CD4-positive, CD25-positive, alpha-beta regulatory T cell (primary cell): ENCODE data around the gene PROB1. TPM values are rescaled to one million over a fixed set of nuclear protein-coding genes. Genes with fewer than 3 reads are reported as not detected.

Experiments
- polyA plus RNA-seq, 4 donors: library from polyadenylated mRNA; unstranded; fragments of 300-500 nt; fragmentation: Illumina TruSeq; gene quantifications; one replicate each; pipeline ENCODE4 v1.2.3, GENCODE V29; 2021
- total RNA-seq: library from RNA; stranded (reverse); gene quantifications from one replicate; pipeline ENCODE4 v1.2.3, GENCODE V29; 2022

The PROB1 gene
- total and polyA plus RNA-seq, 5 donors from 2014 or later = 0.25 to 1.2 (median 0.67) TPM

Other genes starting within 250 kb of the PROB1 start
- 12.3 TPM for gene SIL1, start 196.7 kb downstream of the PROB1 start, total RNA-seq
- 10 to 100 TPM in 3 of 4 donors, 1 to 10 TPM in 1; 9.8 to 12.3 (median 11.0) TPM for gene SIL1, start 196.7 kb downstream of the PROB1 start, polyA plus RNA-seq
- 391 TPM for gene MATR3, start 101.4 kb downstream of the PROB1 start, total RNA-seq
- 100 to 1,000 TPM; 327 to 383 (median 361) TPM for gene MATR3, start 101.4 kb downstream of the PROB1 start, polyA plus RNA-seq
- 126 TPM for gene PAIP2, start 53.2 kb downstream of the PROB1 start, total RNA-seq
- gene PAIP2, start 53.2 kb downstream of the PROB1 start, polyA plus RNA-seq = 100 to 1,000 TPM; 335 to 426 (median 357) TPM
- not detected for gene SLC23A1, start 11.8 kb downstream of the PROB1 start, total RNA-seq
- under 1 TPM in 2 of 4 donors, not detected in 2; 0.09 to 0.13 TPM for gene SLC23A1, start 11.8 kb downstream of the PROB1 start, polyA plus RNA-seq
- 2.2 TPM for gene MZB1, start 5.2 kb downstream of the PROB1 start, total RNA-seq
- 1 to 10 TPM in 2 of 4 donors, under 1 TPM in 2; 0.39 to 1.7 (median 1.0) TPM for gene MZB1, start 5.2 kb downstream of the PROB1 start, polyA plus RNA-seq
- gene SPATA24, start 9.0 kb upstream of the PROB1 start, total RNA-seq = 4.4 TPM
- 1 to 10 TPM; 5.5 to 6.8 (median 6.1) TPM for gene SPATA24, start 9.0 kb upstream of the PROB1 start, polyA plus RNA-seq
- gene DNAJC18, start 44.4 kb upstream of the PROB1 start, total RNA-seq = 8.2 TPM
- 1 to 10 TPM; 4.0 to 9.0 (median 5.1) TPM for gene DNAJC18, start 44.4 kb upstream of the PROB1 start, polyA plus RNA-seq
- 0.64 TPM for gene ECSCR, start 67.6 kb upstream of the PROB1 start, total RNA-seq
- gene ECSCR, start 67.6 kb upstream of the PROB1 start, polyA plus RNA-seq = 1 to 10 TPM in 1 of 4 donors, under 1 TPM in 2, not detected in 1; 0.23 to 1.6 (median 0.92) TPM
- 0.54 TPM for gene SMIM33, start 75.9 kb upstream of the PROB1 start, total RNA-seq
- 1 to 10 TPM in 1 of 4 donors, under 1 TPM in 3; 0.08 to 1.9 (median 0.73) TPM for gene SMIM33, start 75.9 kb upstream of the PROB1 start, polyA plus RNA-seq
- gene STING1, start 87.7 kb upstream of the PROB1 start, total RNA-seq = 295 TPM
- 100 to 1,000 TPM; 131 to 177 (median 158) TPM for gene STING1, start 87.7 kb upstream of the PROB1 start, polyA plus RNA-seq
- gene UBE2D2, start 166.2 kb upstream of the PROB1 start, total RNA-seq = 181 TPM
- 100 to 1,000 TPM; 330 to 376 (median 350) TPM for gene UBE2D2, start 166.2 kb upstream of the PROB1 start, polyA plus RNA-seq